HepG2 (cell line): ENCODE results near the gene DCAKD. TPM values are rescaled to one million over a fixed set of nuclear protein-coding genes. Genes with fewer than 3 reads are reported as not detected.

Source experiments
- AHDC1 ChIP-seq: sonication (generic); formaldehyde crosslinking; IDR thresholded peaks from 2 replicates; pipeline ENCODE4 v1.5.1; 2020; ENCODE audit warnings: mild to moderate bottlenecking, missing genetic modification reagents, borderline replicate concordance
- CREB1 ChIP-seq, 2 experiments: fragments of 450-650 bp in 1 of 2; IDR thresholded peaks; 2 replicates each; pipeline ENCODE4 v1.6.1; 2016 to 2017; ENCODE audit warnings: control low read depth in 1 of 2, mild to moderate bottlenecking in 1 of 2, missing compliant biosample characterization in 1 of 2, missing genetic modification characterization in 1 of 2
- E2F5 ChIP-seq: sonication (generic); formaldehyde crosslinking; conservative IDR thresholded peaks from 2 replicates; pipeline ENCODE4 v1.4.0; 2020; ENCODE audit warnings: missing genetic modification reagents
- FOSL1 ChIP-seq: sonication (generic); formaldehyde crosslinking; IDR thresholded peaks from 2 replicates; pipeline ENCODE4 v1.9.0; 2021; ENCODE audit warnings: missing genetic modification reagents, borderline replicate concordance
- MAX ChIP-seq: IDR thresholded peaks from 2 replicates; pipeline ENCODE4 v1.6.1; 2012; ENCODE audit warnings: inconsistent platforms
- MXD4 ChIP-seq: IDR thresholded peaks from 2 replicates; pipeline ENCODE4 v1.6.1; 2016; ENCODE audit warnings: mild to moderate bottlenecking, missing biosample characterization, missing genetic modification reagents
- ZBTB40 ChIP-seq, 2 experiments: fragments of 450-650 bp in 1 of 2; sonication (generic) in 1 of 2; formaldehyde crosslinking in 1 of 2; IDR thresholded peaks; 2 replicates each; pipeline versions ENCODE4 v1.6.1 to v1.8.0; 2016 to 2022; ENCODE audit warnings: antibody characterized with exemption in 1 of 2, mild to moderate bottlenecking in 1 of 2, missing genetic modification reagents in 1 of 2
- ZNF496 ChIP-seq: sonication (generic); formaldehyde crosslinking; IDR thresholded peaks from 2 replicates; pipeline ENCODE4 v1.8.1; 2023; ENCODE audit warnings: mild to moderate bottlenecking, moderate library complexity, missing genetic modification reagents; ENCODE audit not compliant: insufficient replicate concordance
- ZNF597 ChIP-seq: sonication (generic); formaldehyde crosslinking; IDR thresholded peaks from 2 replicates; pipeline ENCODE4 v1.5.0; 2020; ENCODE audit warnings: missing genetic modification reagents
- ZNF616 ChIP-seq: sonication (generic); formaldehyde crosslinking; IDR thresholded peaks from 2 replicates; pipeline ENCODE4 v1.5.0; 2020; ENCODE audit warnings: low read depth, mild to moderate bottlenecking, missing genetic modification reagents
- polyA plus RNA-seq, 8 experiments: library from polyadenylated mRNA; depleted of rRNA in 3 of 8; stranded (reverse) in 7 of 8; unstranded in 1 of 8; fragments of >200 nt; fragmentation: Illumina TruSeq in 4 of 8; extraction: Trizol in 4 of 8; gene quantifications; 2 replicates each; pipeline versions ENCODE4 v1.2.1 to v1.2.3, GENCODE V29; 2011 to 2016; ENCODE audit warnings: low read depth in 4 of 8, missing spikeins in 1 of 8, mixed read lengths in 1 of 8; ENCODE audit not compliant: insufficient read depth in 1 of 8
- total RNA-seq, 5 experiments: library from RNA; depleted of rRNA; stranded (reverse); fragments of >200 nt; fragmentation: Illumina TruSeq; extraction: Trizol; gene quantifications; 2 replicates each; pipeline ENCODE4 v1.2.3, GENCODE V29; 2016; ENCODE audit warnings: low read depth in 1 of 5

The DCAKD gene
- total and polyA plus RNA-seq, 2 of the 13 experiments (the other 11 are each of a cell fraction or from before 2014, with no cell fraction given), result 25.9 to 29.2 TPM

- TF ChIP-seq E2F5 (CRISPR knock-in tag) (no peak), MAX (0 out of 2 replicates have a peak, but pooled peaks have one; percentile 21), FOSL1 (CRISPR knock-in tag) (no peak), ZBTB40 (IDR thresholded peaks at IDR 0.05) (no peak), ZBTB40 (CRISPR knock-in tag; IDR thresholded peaks at IDR 0.05) (no peak), ZNF496 (CRISPR knock-in tag) (no peak), ZNF597 (no peak), AHDC1 (no peak), CREB1 (IDR thresholded peaks at IDR 0.05) (no peak), CREB1 (CRISPR knock-in tag; IDR thresholded peaks at IDR 0.05) (no peak), MXD4 (CRISPR knock-in tag) (0 out of 2 replicates have a peak, but pooled peaks have one; percentile 25), ZNF616 (CRISPR knock-in tag) (no peak)
Observed at GRCh38 chr17:45052052-45052772, 780 bp upstream of the DCAKD start (continued).
